ENCODE results near the gene KRT34.

GRCh38 chr17:41403404-41404023 lies 21.4 kb upstream of the KRT34 start:
- TF ChIP-seq REST (IDR thresholded peaks at IDR 0.05; ENCODE audit: insufficient read depth in 1 of 2, low read depth in 2 of 2, low read length in 2 of 2) (no peak), POLR2AphosphoS5 (IDR thresholded peaks at IDR 0.05; ENCODE audit: low read depth, low read length) (no peak)
